Fibroblast of mammary gland (primary cell): ENCODE measurements around the gene OR10A4.
"Not testable (repeated sequence)": the region's sequence is repeated elsewhere in the genome, so short reads cannot be mapped to it uniquely, and the experiment has no call there.

Experiments
- DNase-seq: peaks from one replicate; pipeline ENCODE4 v3.0.0-alpha.2; 2010; ENCODE audit warnings: low read depth
- H3K4me3 ChIP-seq: 2 replicates; pipeline ENCODE4 v1.5.1; 2011; ENCODE audit warnings: low read depth, mild to moderate bottlenecking, low read length, moderate library complexity; ENCODE audit not compliant: control insufficient read depth
- CTCF ChIP-seq: conservative IDR thresholded peaks from 2 replicates; pipeline ENCODE4 v1.5.1; 2011; ENCODE audit warnings: low read depth, low read length, inconsistent platforms; ENCODE audit not compliant: control insufficient read depth, insufficient read depth

The OR10A4 gene

GRCh38 chr11:6889835-6890234, 13.4 kb downstream of the OR10A4 start:
- DNase-seq, result no peak
- no peak for TF ChIP-seq CTCF
- H3K4me3 ChIP-seq, result no peak overlapping the region

GRCh38 chr11:6892400-6892799, 16.0 kb downstream of the OR10A4 start, which contains the start of gene OR2D2:
OR2D2 (minus strand) TSS chr11:6892500; CDS start chr11:6892500, 0 bp downstream.
- H3K4me3 ChIP-seq, result no peak within 1 kb of the TSS
- DNase-seq, result no peak
- no peak for TF ChIP-seq CTCF

GRCh38 chr11:6894097-6894496, 17.7 kb downstream of the OR10A4 start:
- no peak for TF ChIP-seq CTCF
- DNase-seq, result no peak
- no peak overlapping the region for H3K4me3 ChIP-seq

GRCh38 chr11:6895010-6895409, 18.6 kb downstream of the OR10A4 start:
- no peak for TF ChIP-seq CTCF
- no peak for DNase-seq
- no peak overlapping the region for H3K4me3 ChIP-seq

- H3K4me3 ChIP-seq, result no peak overlapping the region
- no peak for TF ChIP-seq CTCF
- no peak for DNase-seq
These were observed 22.5 kb downstream of the OR10A4 start for GRCh38 chr11:6898911-6899310.

- H3K4me3 ChIP-seq, result no peak overlapping the region
- peak; percentile 7 for TF ChIP-seq CTCF
- peak; percentile 8 for DNase-seq
These were observed 24.0 kb downstream of the OR10A4 start for GRCh38 chr11:6900327-6900999.

GRCh38 chr11:6904804-6905203, 28.4 kb downstream of the OR10A4 start:
- H3K4me3 ChIP-seq, DNase-seq: not testable (repeated sequence)
